GM12864 (cell line): ENCODE data around the gene NFKB1.

Source experiments
- DNase-seq: peaks from one replicate; pipeline ENCODE4 v3.0.0-alpha.2; 2011; ENCODE audit warnings: low read depth
- H3K4me3 ChIP-seq: 2 replicates; pipeline ENCODE4 v1.5.1; 2011; ENCODE audit warnings: mild to moderate bottlenecking, low read depth, low read length, control low read depth
- TF ChIP-seq, protein P1 (sequence below): IDR thresholded peaks from 2 replicates; pipeline ENCODE4 v1.5.1; 2011; ENCODE audit warnings: low read depth, mild to moderate bottlenecking, moderate library complexity, low read length, control low read depth, inconsistent platforms; ENCODE audit errors: missing control alignments

NFKB1 gene

DNA sequence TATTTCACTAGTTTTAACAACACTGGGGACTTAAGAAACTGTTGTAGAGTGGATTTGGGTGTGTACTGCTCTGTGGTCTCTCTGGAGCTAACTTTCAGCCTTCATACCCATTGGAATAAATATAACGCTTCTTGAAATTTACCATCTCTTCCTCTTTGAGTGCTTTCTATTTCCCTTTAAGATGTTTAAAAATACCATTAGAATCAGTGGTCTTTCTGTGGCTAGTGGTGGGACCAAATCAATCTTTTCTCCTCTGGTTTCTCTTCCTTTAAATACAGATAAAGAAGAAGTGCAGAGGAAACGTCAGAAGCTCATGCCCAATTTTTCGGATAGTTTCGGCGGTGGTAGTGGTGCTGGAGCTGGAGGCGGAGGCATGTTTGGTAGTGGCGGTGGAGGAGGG, 92.0 kb downstream of the NFKB1 start:
- TF ChIP-seq, protein P1, sequence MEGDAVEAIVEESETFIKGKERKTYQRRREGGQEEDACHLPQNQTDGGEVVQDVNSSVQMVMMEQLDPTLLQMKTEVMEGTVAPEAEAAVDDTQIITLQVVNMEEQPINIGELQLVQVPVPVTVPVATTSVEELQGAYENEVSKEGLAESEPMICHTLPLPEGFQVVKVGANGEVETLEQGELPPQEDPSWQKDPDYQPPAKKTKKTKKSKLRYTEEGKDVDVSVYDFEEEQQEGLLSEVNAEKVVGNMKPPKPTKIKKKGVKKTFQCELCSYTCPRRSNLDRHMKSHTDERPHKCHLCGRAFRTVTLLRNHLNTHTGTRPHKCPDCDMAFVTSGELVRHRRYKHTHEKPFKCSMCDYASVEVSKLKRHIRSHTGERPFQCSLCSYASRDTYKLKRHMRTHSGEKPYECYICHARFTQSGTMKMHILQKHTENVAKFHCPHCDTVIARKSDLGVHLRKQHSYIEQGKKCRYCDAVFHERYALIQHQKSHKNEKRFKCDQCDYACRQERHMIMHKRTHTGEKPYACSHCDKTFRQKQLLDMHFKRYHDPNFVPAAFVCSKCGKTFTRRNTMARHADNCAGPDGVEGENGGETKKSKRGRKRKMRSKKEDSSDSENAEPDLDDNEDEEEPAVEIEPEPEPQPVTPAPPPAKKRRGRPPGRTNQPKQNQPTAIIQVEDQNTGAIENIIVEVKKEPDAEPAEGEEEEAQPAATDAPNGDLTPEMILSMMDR = no peak
- no peak for DNase-seq
- H3K4me3 ChIP-seq = no peak overlapping the region

DNA sequence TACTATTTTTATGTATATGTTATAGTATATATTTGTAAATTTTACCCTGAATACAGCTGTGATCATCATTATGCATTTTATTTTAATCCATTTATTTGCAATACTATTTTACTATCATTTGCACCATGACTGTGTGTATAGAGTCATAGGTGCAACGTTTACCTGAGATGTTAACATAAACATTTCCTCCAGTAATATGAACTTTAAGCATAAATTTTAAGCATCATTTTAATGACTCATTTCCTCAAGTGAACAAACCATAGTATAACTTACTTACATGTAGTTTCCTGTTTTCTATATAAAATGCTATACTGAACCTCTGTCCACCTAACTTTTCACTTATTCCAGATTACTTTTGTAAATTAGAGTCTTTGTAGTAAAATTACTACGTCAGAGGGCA, 92.8 kb downstream of the NFKB1 start:
- no peak for DNase-seq
- no peak overlapping the region for H3K4me3 ChIP-seq
- TF ChIP-seq, protein P1 = no peak

DNA sequence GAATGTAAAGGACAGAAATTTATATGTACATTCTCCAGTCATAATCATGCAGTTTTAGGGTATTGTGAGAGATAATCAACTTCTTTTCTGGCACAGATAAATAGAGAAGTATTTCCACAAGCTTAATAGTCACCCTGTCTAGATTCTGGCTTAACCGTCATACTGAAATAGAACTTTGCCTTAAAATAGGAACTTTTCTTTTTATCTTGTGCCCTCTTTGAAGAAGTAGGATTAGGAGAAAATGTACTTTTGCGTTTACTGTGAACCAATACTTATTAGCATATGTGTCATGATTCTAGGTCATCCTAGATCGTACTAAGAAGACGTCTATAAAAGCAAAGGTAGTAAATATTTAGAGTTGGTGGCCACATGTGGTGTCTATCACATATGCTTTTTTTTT, 95.4 kb downstream of the NFKB1 start:
- TF ChIP-seq, protein P1 = no peak
- DNase-seq = no peak
- no peak overlapping the region for H3K4me3 ChIP-seq

DNA sequence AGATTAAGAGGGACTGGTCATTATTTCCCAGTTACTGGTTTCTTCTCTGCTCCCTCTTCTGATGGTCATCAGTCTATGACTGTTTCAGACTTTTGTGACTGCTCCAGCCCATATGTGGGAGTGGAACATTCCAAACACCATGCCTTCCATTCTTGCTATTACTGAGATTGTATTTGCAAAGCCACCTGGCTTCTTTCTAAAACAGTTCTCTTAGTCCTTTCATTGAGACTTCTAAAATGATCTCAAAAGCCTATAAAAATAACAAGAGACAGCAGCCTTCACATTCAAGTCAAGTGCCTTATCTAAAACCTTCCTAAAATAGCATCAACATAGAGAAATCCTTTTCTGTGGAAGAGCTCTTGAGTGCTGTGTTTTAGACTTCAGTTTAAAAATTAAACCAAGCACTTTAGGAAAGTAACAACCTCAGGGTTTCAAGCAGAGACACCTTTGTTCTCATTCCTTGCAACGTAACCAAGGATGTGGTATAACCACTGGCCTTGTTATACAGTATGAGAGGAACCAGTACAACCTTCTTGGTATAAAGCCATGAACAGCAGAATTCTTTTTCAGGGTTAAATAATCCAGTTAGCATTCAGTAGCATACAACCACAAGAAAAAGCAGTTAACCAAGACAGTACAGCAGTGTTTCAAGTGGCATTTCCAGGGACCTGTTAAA, 97.1 kb downstream of the NFKB1 start:
- DNase-seq = no peak
- TF ChIP-seq, protein P1 = no peak
- no peak overlapping the region for H3K4me3 ChIP-seq

DNA sequence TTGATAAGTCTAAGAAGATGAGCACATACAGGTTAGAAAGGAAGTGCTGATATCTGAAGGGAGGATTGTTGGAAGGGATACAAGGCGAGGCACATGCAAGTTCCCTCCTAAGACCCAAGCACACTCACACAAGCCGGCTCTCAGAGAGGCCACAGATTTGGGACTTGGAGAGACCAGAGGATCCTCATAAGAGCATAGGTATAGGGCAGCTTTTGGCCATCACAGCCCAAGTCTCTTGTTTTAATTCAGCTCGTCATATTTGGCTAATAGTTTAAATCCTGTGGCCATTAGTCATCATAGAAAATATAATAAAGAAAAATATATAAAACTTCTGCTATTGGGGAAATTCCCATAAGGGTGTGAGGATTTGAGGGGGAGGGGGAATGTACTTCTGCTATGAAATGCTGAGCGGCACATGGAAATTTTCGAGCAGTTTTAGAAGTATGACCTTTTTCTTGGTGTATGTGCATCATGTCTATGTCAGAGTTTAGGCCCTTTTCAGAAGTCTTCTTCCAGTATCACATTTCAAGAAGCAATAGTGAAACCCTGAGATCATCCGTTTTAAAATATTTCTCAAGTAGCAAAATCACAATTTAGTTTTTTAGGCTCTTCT, 97.7 kb downstream of the NFKB1 start:
- DNase-seq = no peak
- TF ChIP-seq, protein P1 = no peak
- no peak overlapping the region for H3K4me3 ChIP-seq

DNA sequence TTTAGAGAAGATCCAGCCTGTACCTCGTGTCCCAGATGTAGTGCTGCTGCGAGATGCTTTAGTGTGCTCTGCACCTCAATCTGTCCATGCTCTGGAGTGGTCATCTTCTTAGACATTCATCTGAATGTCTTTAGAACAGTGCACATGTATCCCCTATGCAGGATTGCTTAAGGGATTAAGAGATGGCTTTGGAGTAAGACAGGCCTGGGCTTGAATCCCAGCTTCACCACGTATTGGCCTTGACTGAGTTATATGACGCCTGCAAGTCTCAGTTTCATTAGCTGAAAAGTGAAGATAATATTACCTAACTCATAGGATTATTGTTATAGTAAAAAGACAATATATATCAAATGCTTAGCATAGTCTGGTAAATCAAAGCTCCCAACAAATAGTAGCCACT, 98.3 kb downstream of the NFKB1 start:
- DNase-seq = no peak
- TF ChIP-seq, protein P1 = no peak
- no peak overlapping the region for H3K4me3 ChIP-seq

DNA sequence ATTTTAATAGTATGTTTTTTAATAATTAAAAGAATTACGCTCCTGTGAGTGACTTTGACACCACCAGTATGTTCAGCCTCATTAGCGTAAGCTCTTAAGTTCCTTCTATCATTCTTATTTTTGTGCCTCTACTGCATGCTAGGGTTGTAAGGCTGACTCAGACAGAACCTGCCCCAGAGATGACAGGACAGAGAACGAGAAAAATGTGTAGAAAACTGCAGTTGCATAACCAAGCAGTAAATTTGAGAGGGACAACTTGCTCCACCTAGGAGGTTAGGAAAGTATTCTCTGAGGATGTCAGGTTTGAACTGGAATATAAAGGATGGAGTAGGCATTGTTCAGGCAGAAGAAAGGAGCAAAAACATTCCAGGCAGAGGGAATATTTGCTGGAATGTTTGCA, 98.7 kb downstream of the NFKB1 start:
- no peak for DNase-seq
- TF ChIP-seq, protein P1 = no peak
- no peak overlapping the region for H3K4me3 ChIP-seq
